ENCODE measurements around the gene HS6ST3.

The HS6ST3 gene

GRCh38 chr13:96836733-96837132, 746.8 kb downstream of the HS6ST3 start:
- DNase-seq (ENCODE audit: insufficient read length) (no peak), FAIRE-seq (no peak)
- TF ChIP-seq POLR2AphosphoS5 (IDR thresholded peaks at IDR 0.05; ENCODE audit: low read depth, low read length) (no peak), POLR2A (IDR thresholded peaks at IDR 0.05; ENCODE audit: low read depth, low read length) (no peak), TAF1 (IDR thresholded peaks at IDR 0.05; ENCODE audit: borderline replicate concordance, low read depth, low read length) (no peak)

DNA sequence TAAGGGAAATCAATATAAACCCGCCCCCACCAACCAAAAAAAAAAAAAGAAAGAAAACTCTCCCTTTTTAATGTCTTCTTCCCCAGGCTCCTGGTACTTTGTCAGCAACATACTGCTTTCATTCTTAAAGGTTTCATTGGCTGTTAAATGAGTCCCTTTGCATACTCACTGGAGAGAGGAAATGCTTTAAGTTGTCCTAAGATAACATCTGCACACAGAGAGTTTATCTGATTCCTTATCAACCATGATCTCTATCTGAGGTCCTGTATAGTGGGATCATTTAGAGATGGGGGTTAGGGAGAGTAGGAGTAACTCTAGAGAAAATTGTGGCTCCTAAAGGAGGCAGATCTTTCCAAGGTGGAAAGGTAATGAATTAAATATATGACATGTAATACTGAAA, 747.9 kb downstream of the HS6ST3 start:
- FAIRE-seq, result no peak
- no peak for DNase-seq (ENCODE audit: insufficient read length)
- TF ChIP-seq POLR2A (IDR thresholded peaks at IDR 0.05; ENCODE audit: low read depth, low read length) (no peak), POLR2AphosphoS5 (IDR thresholded peaks at IDR 0.05; ENCODE audit: low read depth, low read length) (no peak), TAF1 (IDR thresholded peaks at IDR 0.05; ENCODE audit: borderline replicate concordance, low read depth, low read length) (no peak)

DNA sequence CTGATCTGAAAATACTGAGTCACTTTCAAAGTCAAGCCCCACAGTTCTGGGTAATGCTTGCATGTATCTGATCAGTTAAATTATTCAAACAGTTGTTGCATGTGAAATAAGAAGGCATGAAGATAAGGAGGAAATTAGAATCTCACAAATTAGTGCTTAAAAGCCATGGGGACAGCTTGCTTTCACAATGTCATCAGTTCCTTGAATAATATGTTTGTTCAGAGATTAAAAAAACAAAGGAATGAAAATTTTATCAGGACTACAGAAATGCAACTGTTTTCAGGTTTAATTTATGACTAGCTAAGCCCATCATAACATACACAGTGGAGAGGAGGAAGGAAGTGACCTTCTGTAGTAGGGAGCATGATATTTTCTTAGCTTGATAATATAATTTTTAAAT, 754.3 kb downstream of the HS6ST3 start:
- TF ChIP-seq POLR2A (IDR thresholded peaks at IDR 0.05; ENCODE audit: low read depth, low read length), result no peak
- no peak for TF ChIP-seq TAF1 (IDR thresholded peaks at IDR 0.05; ENCODE audit: borderline replicate concordance, low read depth, low read length)
- TF ChIP-seq POLR2AphosphoS5 (IDR thresholded peaks at IDR 0.05; ENCODE audit: low read depth, low read length), result no peak
- FAIRE-seq, result no peak
- DNase-seq (ENCODE audit: insufficient read length), result no peak

- no peak for TF ChIP-seq POLR2AphosphoS5 (IDR thresholded peaks at IDR 0.05; ENCODE audit: low read depth, low read length)
- no peak for TF ChIP-seq POLR2A (IDR thresholded peaks at IDR 0.05; ENCODE audit: low read depth, low read length)
- TF ChIP-seq TAF1 (IDR thresholded peaks at IDR 0.05; ENCODE audit: borderline replicate concordance, low read depth, low read length), result no peak
- no peak for FAIRE-seq
- no peak for DNase-seq (ENCODE audit: insufficient read length)
Measured at GRCh38 chr13:96844616-96845015, 754.7 kb downstream of the HS6ST3 start.

- no peak for DNase-seq (ENCODE audit: insufficient read length)
- no peak for FAIRE-seq
- TF ChIP-seq POLR2A (IDR thresholded peaks at IDR 0.05; ENCODE audit: low read depth, low read length) (no peak), POLR2AphosphoS5 (IDR thresholded peaks at IDR 0.05; ENCODE audit: low read depth, low read length) (no peak), TAF1 (IDR thresholded peaks at IDR 0.05; ENCODE audit: borderline replicate concordance, low read depth, low read length) (no peak)
Measured at GRCh38 chr13:96848286-96848685, 758.4 kb downstream of the HS6ST3 start.

GRCh38 chr13:96849091-96849490, 759.2 kb downstream of the HS6ST3 start:
- no peak for TF ChIP-seq POLR2A (IDR thresholded peaks at IDR 0.05; ENCODE audit: low read depth, low read length)
- TF ChIP-seq TAF1 (IDR thresholded peaks at IDR 0.05; ENCODE audit: borderline replicate concordance, low read depth, low read length), result no peak
- no peak for TF ChIP-seq POLR2AphosphoS5 (IDR thresholded peaks at IDR 0.05; ENCODE audit: low read depth, low read length)
- FAIRE-seq, result no peak

DNA sequence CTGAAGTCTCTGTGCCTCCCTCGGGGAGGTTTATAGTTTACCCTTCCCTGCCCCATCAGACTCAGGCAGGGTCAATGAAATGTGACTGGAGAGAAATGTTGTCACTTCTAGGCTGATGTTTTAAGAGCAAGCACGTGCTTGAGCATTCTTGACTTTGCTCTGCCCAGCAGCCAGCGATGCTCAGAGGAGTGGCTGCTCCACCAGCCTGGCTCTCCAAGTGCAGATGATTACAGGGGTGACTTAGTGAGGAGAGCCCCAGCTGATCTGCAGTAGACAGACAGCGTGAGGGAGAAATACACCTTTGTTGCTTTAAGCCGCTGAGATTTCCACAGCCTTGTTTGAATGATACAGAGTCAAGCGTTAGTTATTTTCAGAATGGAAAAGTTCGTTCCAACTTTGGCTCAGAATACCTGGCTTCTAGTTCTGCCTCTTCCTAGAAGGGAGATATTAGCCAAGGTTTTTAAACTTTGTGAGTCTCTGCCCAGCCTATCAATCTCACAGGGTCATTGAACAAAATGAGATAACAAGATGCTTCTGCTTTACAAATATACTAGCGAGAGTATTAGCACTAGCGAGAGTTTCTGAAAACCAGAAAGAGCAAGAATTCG, 760.7 kb downstream of the HS6ST3 start:
- FAIRE-seq (no peak), DNase-seq (ENCODE audit: insufficient read length) (no peak)
- no peak for TF ChIP-seq POLR2A (IDR thresholded peaks at IDR 0.05; ENCODE audit: low read depth, low read length)
- no peak for TF ChIP-seq POLR2AphosphoS5 (IDR thresholded peaks at IDR 0.05; ENCODE audit: low read depth, low read length)
- no peak for TF ChIP-seq TAF1 (IDR thresholded peaks at IDR 0.05; ENCODE audit: borderline replicate concordance, low read depth, low read length)

More at GRCh38 chr13:96849091-96849490, 759.2 kb downstream of the HS6ST3 start:
- DNase-seq (ENCODE audit: insufficient read length), result no peak

GRCh38 chr13:96851856-96852445, 762.0 kb downstream of the HS6ST3 start:
- DNase-seq (ENCODE audit: insufficient read length) (no peak), FAIRE-seq (no peak)
- TF ChIP-seq POLR2AphosphoS5 (IDR thresholded peaks at IDR 0.05; ENCODE audit: low read depth, low read length) (no peak), POLR2A (IDR thresholded peaks at IDR 0.05; ENCODE audit: low read depth, low read length) (no peak), TAF1 (IDR thresholded peaks at IDR 0.05; ENCODE audit: borderline replicate concordance, low read depth, low read length) (no peak)

DNA sequence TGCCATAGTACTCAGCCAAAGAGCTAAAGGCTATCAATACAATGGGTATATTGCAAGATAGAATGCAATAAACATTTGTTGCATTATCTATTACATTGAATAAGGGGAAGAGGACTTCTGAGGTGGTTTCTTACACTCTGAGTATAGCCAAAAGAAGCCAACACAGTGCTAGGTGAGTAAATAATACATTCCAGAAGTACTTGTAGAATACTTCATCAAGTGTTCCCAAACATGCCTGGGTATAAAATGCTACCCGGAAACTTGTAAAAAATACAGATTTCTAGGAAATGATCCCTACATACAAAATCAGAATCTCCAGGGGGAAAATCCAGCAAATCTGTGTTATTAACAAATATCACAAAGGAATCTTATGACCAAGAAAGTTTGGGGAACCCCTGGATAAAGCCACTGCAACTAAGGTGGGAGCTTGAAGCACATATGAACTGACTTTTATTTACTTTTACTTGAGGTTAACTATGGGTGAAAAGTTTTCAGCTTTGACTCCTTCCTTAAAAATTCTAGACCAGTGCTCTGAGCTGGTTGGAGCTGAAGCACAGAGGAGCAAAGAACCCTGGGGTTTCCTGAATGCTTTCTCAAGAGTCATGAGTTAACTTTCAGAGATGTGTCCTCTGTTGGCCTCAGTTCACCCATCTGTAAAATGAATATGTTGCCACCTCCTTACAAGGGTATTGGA, 768.4 kb downstream of the HS6ST3 start:
- DNase-seq (ENCODE audit: insufficient read length) (no peak), FAIRE-seq (no peak)
- TF ChIP-seq POLR2AphosphoS5 (IDR thresholded peaks at IDR 0.05; ENCODE audit: low read depth, low read length) (no peak), POLR2A (IDR thresholded peaks at IDR 0.05; ENCODE audit: low read depth, low read length) (no peak), TAF1 (IDR thresholded peaks at IDR 0.05; ENCODE audit: borderline replicate concordance, low read depth, low read length) (no peak)

DNA sequence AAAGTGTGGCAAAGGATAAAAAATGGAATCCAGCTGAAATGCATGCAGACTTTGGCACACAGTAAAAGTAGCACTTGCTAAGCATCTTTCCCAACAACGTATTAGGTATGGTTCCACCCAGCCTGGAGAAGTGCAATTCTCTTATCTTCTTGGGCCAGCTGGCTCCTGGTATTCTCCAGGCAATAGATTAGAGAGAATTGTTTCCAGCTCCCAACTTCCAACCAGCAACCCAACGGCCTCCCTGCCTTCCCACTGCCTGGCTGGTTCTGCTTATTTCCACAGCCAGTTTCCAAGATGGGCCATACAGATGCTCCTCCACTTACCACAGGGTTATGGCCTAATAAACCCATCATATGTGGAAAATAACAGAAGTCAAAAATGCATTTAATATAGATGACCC, 771.0 kb downstream of the HS6ST3 start:
- no peak for DNase-seq (ENCODE audit: insufficient read length)
- FAIRE-seq, result no peak
- no peak for TF ChIP-seq POLR2AphosphoS5 (IDR thresholded peaks at IDR 0.05; ENCODE audit: low read depth, low read length)
- no peak for TF ChIP-seq TAF1 (IDR thresholded peaks at IDR 0.05; ENCODE audit: borderline replicate concordance, low read depth, low read length)
- TF ChIP-seq POLR2A (IDR thresholded peaks at IDR 0.05; ENCODE audit: low read depth, low read length), result no peak

GRCh38 chr13:96862093-96862492, 772.2 kb downstream of the HS6ST3 start:
- DNase-seq (ENCODE audit: insufficient read length) (no peak), FAIRE-seq (no peak)
- TF ChIP-seq POLR2AphosphoS5 (IDR thresholded peaks at IDR 0.05; ENCODE audit: low read depth, low read length), result no peak
- TF ChIP-seq TAF1 (IDR thresholded peaks at IDR 0.05; ENCODE audit: borderline replicate concordance, low read depth, low read length), result no peak
- TF ChIP-seq POLR2A (IDR thresholded peaks at IDR 0.05; ENCODE audit: low read depth, low read length), result no peak

DNA sequence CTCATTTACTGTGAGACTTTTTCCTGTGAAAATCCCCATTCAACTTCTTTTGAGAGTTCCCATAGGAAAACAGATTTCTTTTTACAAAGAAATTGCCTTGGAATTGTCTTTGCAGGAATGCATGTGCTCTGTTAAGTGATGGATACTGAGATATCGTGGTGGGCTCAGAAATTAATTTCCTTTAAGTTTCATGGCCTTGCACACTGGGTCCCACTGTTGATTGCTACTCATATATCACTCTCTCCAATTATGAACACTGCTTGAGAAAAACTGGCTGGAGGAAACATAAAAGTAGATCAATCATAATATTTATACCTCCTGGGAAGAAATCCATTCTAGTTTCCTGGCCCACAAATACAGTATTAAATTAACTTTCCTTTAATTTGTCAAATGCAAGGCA, 773.1 kb downstream of the HS6ST3 start:
- no peak for DNase-seq (ENCODE audit: insufficient read length)
- no peak for FAIRE-seq
- TF ChIP-seq POLR2AphosphoS5 (IDR thresholded peaks at IDR 0.05; ENCODE audit: low read depth, low read length), result no peak
- no peak for TF ChIP-seq TAF1 (IDR thresholded peaks at IDR 0.05; ENCODE audit: borderline replicate concordance, low read depth, low read length)
- TF ChIP-seq POLR2A (IDR thresholded peaks at IDR 0.05; ENCODE audit: low read depth, low read length), result no peak

Measured in GM12892 (cell line).